ENCODE results near the gene NDUFS4.

NDUFS4 gene

DNA sequence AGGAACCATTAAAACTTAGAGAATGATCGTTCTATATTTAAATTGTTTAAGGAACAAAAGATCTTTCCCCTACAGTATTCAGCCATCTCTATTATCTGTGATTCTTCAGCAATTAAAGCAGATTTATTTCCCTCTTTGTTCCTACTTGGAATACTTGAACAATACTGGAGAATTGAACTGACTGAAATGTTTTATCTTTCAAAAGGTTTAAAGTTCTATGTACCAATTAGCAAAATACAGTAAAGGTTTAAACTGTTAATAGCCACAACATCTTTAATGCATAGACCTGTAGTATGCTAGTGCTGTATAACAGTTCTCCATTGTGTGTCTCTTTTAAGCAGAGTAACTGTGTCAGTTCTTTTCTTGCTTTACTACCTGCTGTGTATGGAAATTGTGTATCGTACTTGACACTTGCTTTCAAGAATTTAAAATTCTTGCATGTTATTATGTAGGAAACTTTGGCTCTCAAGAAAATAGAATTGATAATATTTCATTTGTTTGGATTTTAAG lies 54.0 kb downstream of the NDUFS4 start:
- TF ChIP-seq, protein P1, sequence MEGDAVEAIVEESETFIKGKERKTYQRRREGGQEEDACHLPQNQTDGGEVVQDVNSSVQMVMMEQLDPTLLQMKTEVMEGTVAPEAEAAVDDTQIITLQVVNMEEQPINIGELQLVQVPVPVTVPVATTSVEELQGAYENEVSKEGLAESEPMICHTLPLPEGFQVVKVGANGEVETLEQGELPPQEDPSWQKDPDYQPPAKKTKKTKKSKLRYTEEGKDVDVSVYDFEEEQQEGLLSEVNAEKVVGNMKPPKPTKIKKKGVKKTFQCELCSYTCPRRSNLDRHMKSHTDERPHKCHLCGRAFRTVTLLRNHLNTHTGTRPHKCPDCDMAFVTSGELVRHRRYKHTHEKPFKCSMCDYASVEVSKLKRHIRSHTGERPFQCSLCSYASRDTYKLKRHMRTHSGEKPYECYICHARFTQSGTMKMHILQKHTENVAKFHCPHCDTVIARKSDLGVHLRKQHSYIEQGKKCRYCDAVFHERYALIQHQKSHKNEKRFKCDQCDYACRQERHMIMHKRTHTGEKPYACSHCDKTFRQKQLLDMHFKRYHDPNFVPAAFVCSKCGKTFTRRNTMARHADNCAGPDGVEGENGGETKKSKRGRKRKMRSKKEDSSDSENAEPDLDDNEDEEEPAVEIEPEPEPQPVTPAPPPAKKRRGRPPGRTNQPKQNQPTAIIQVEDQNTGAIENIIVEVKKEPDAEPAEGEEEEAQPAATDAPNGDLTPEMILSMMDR (IDR thresholded peaks at IDR 0.05; ENCODE audit: low read depth, low read length) = no peak
- TF ChIP-seq EZH2phosphoT487 (IDR thresholded peaks at IDR 0.05; ENCODE audit: low read depth) = no peak
- no peak overlapping the region for H2AFZ ChIP-seq (ENCODE audit: low read depth, low read length)
- H3K36me3 ChIP-seq (replicated peaks; ENCODE audit: low read depth, low read length) = no peaks in the 10 kb centered on the region
- no peak overlapping the region for H3K4me2 ChIP-seq (ENCODE audit: low read length)
- H3K4me3 ChIP-seq (ENCODE audit: low read length) = no peak overlapping the region
- no peak overlapping the region for H3K9ac ChIP-seq (ENCODE audit: low read length)
- H3K27ac ChIP-seq (ENCODE audit: low read length) = no peak overlapping the region
- H3K79me2 ChIP-seq (ENCODE audit: low read length) = no peaks in the 10 kb centered on the region
- peaks cover 3% of the 10 kb centered on the region; the same call in 1 of the 2 replicates for H4K20me1 ChIP-seq (ENCODE audit: insufficient read depth, low read length)
- H3K4me1 ChIP-seq (ENCODE audit: low read length) = no peaks in the 10 kb centered on the region
- H3K27me3 ChIP-seq (ENCODE audit: low read depth, low read length) = no peaks in the 10 kb centered on the region
- H3K9me3 ChIP-seq (ENCODE audit: insufficient read depth, low read length) = no peaks in the 10 kb centered on the region

DNA sequence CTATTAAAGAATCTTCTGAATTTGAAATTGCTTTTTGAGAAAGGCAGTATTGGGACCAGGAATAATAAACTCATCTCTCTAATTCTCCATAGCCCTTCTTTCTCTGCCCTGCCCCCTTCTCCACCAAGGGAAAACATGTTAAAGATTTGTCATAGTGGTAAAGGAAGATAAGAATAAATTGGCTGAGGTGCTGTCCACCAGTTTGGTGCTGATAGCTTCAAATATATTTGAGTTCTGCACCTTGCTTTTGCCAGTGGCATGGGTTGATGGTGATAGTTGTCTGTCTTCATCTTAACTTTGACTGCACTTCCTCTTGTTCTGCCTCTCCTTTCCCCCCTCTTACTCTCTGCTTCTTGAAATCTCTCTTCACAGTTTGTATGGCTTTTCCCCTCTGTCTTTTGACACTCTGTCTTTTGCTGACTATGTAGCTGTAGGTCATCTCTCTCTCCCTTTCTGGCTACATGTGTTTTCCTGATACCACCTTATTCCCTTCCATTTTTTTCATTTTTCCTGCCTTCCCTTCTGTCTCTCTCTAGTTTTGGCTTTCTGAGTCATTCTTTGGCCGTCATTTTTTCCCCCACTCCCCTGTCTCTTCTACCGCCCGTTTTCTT lies 56.6 kb downstream of the NDUFS4 start:
- H3K4me2 ChIP-seq (ENCODE audit: low read length) = no peak overlapping the region
- H3K4me3 ChIP-seq (ENCODE audit: low read length) = no peak overlapping the region
- H3K9ac ChIP-seq (ENCODE audit: low read length) = no peak overlapping the region
- peaks cover 3% of the 10 kb centered on the region; the same call in 1 of the 2 replicates for H4K20me1 ChIP-seq (ENCODE audit: insufficient read depth, low read length)
- no peak overlapping the region for H2AFZ ChIP-seq (ENCODE audit: low read depth, low read length)
- H3K36me3 ChIP-seq (replicated peaks; ENCODE audit: low read depth, low read length) = no peaks in the 10 kb centered on the region
- no peaks in the 10 kb centered on the region for H3K79me2 ChIP-seq (ENCODE audit: low read length)
- H3K4me1 ChIP-seq (ENCODE audit: low read length) = no peaks in the 10 kb centered on the region
- H3K9me3 ChIP-seq (ENCODE audit: insufficient read depth, low read length) = no peaks in the 10 kb centered on the region
- no peak overlapping the region for H3K27ac ChIP-seq (ENCODE audit: low read length)
- no peak for TF ChIP-seq EZH2phosphoT487 (IDR thresholded peaks at IDR 0.05; ENCODE audit: low read depth)
- TF ChIP-seq, protein P1 (IDR thresholded peaks at IDR 0.05; ENCODE audit: low read depth, low read length) = no peak
- no peaks in the 10 kb centered on the region for H3K27me3 ChIP-seq (ENCODE audit: low read depth, low read length)

DNA sequence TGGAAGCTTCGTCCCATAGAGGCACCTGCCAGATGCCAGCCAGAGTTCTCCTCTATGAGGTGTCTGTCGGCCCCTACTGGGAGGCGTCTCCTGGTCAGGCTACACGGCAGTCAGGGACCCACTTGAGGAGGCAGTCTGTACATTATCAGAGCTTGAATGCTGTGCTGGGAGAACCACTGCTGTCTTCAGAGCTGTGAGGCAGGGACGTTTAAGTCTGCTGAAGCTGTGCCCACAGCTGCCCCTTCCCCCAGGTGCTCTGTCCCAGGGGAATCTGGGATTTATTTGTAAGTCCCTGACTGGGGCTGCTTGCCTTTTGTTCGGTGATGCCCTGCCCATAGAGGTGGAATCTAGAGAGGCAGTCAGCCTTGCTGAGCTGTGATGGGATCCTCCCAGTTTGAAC lies 70.8 kb downstream of the NDUFS4 start:
- Histone ChIP-seq H3K27me3 (ENCODE audit: low read depth, low read length) (no peaks in the 10 kb centered on the region), H2AFZ (ENCODE audit: low read depth, low read length) (no peak overlapping the region), H3K4me3 (ENCODE audit: low read length) (no peak overlapping the region), H4K20me1 (ENCODE audit: insufficient read depth, low read length) (no peaks in the 10 kb centered on the region), H3K27ac (ENCODE audit: low read length) (no peak overlapping the region), H3K4me1 (ENCODE audit: low read length) (no peaks in the 10 kb centered on the region), H3K79me2 (ENCODE audit: low read length) (no peaks in the 10 kb centered on the region), H3K9ac (ENCODE audit: low read length) (no peak overlapping the region), H3K4me2 (ENCODE audit: low read length) (no peak overlapping the region), H3K36me3 (replicated peaks; ENCODE audit: low read depth, low read length) (no peaks in the 10 kb centered on the region), H3K9me3 (ENCODE audit: insufficient read depth, low read length) (no peaks in the 10 kb centered on the region)
- TF ChIP-seq, protein P1 (IDR thresholded peaks at IDR 0.05; ENCODE audit: low read depth, low read length) = no peak
- no peak for TF ChIP-seq EZH2phosphoT487 (IDR thresholded peaks at IDR 0.05; ENCODE audit: low read depth)

DNA sequence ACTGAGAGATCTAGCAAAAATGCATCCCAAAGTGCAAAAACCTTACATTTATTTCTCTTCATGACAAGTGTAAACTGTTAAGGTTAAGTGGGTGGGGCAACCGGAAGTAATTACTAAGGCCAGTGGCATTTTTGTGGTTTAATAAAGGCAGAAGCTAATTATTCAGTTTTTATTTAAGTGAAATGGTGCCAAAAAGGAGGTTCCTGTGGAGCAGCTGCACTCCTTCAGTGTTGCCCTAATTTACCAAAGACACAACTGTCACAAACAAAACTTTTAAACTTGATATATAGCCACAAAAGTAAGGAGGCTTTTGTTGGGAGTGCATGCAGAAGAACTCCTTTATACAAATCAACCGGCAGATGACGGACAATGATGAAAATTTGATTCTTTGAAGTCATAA lies 81.6 kb downstream of the NDUFS4 start:
- Histone ChIP-seq H3K4me2 (ENCODE audit: low read length) (no peak overlapping the region), H3K27me3 (ENCODE audit: low read depth, low read length) (no peaks in the 10 kb centered on the region), H3K4me1 (ENCODE audit: low read length) (no peaks in the 10 kb centered on the region), H3K27ac (ENCODE audit: low read length) (no peak overlapping the region), H3K79me2 (ENCODE audit: low read length) (no peaks in the 10 kb centered on the region), H2AFZ (ENCODE audit: low read depth, low read length) (no peak overlapping the region), H3K9ac (ENCODE audit: low read length) (no peak overlapping the region), H3K9me3 (ENCODE audit: insufficient read depth, low read length) (no peaks in the 10 kb centered on the region), H3K4me3 (ENCODE audit: low read length) (no peak overlapping the region), H3K36me3 (replicated peaks; ENCODE audit: low read depth, low read length) (no peaks in the 10 kb centered on the region), H4K20me1 (ENCODE audit: insufficient read depth, low read length) (no peaks in the 10 kb centered on the region)
- TF ChIP-seq EZH2phosphoT487 (IDR thresholded peaks at IDR 0.05; ENCODE audit: low read depth) = no peak
- TF ChIP-seq, protein P1 (IDR thresholded peaks at IDR 0.05; ENCODE audit: low read depth, low read length) = no peak

All from OCI-LY3 (cell line).